ENCODE results near the gene ITPRIPL2. TPM values are rescaled to one million over a fixed set of nuclear protein-coding genes. Genes with fewer than 3 reads are reported as not detected.

Gene ITPRIPL2
- total and polyA plus RNA-seq, 2 of the 13 experiments (the other 11 are each of a cell fraction or from before 2014, with no cell fraction given): 5.9 to 12.6 TPM

DNA sequence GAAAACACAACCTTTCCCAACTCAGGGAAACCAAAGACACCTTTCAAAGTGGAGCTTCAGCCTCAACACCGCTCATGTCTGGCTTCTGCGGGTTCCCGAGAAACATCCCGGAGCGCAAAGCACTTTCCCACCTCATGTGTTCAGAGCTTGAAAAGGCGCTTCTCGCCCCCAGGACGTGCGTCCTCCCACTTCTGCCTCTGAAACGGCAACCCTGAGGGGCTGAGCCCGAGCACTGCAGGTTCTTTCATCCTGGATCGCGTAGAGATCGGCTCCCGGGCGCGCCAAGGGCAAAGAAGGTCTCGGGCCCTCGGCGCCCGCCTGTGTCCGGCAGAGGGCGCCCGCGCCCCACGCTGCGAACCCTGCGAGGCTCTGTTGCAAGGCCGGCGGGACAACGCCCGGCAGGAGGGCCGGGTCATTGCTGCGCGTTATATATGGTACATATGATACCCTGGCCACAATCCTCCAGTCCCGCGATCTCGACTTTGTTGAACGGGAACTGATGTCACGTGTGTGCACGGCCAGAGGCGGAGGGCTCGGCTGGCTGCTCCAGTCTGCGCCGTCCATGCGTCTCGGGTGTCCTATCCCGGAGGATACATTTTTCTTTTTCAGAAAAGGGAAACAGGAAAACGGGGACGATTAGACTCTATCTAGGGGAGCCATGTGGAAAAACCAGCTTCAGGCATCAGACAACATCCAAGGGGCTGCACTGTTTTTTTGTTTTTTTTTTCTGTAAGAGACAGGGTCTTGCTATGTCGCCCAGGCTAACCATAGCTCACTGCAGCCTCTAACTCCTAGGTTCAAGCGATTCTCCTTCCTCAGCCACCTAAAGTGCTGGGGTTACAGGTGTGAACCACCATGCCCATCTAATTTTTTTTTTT is 27.2 kb upstream of the ITPRIPL2 start (continued):
- TF ChIP-seq ZBTB3 (CRISPR knock-in tag; IDR thresholded peaks at IDR 0.05; ENCODE audit: borderline replicate concordance, low read depth): peak; percentile 88
- no peak for TF ChIP-seq ATAD3A (CRISPR knock-in tag; IDR thresholded peaks at IDR 0.05)
- TF ChIP-seq, protein P1, sequence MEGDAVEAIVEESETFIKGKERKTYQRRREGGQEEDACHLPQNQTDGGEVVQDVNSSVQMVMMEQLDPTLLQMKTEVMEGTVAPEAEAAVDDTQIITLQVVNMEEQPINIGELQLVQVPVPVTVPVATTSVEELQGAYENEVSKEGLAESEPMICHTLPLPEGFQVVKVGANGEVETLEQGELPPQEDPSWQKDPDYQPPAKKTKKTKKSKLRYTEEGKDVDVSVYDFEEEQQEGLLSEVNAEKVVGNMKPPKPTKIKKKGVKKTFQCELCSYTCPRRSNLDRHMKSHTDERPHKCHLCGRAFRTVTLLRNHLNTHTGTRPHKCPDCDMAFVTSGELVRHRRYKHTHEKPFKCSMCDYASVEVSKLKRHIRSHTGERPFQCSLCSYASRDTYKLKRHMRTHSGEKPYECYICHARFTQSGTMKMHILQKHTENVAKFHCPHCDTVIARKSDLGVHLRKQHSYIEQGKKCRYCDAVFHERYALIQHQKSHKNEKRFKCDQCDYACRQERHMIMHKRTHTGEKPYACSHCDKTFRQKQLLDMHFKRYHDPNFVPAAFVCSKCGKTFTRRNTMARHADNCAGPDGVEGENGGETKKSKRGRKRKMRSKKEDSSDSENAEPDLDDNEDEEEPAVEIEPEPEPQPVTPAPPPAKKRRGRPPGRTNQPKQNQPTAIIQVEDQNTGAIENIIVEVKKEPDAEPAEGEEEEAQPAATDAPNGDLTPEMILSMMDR (CRISPR knock-in tag; IDR thresholded peaks at IDR 0.05): peak; percentile 100
- TF ChIP-seq, protein P2, sequence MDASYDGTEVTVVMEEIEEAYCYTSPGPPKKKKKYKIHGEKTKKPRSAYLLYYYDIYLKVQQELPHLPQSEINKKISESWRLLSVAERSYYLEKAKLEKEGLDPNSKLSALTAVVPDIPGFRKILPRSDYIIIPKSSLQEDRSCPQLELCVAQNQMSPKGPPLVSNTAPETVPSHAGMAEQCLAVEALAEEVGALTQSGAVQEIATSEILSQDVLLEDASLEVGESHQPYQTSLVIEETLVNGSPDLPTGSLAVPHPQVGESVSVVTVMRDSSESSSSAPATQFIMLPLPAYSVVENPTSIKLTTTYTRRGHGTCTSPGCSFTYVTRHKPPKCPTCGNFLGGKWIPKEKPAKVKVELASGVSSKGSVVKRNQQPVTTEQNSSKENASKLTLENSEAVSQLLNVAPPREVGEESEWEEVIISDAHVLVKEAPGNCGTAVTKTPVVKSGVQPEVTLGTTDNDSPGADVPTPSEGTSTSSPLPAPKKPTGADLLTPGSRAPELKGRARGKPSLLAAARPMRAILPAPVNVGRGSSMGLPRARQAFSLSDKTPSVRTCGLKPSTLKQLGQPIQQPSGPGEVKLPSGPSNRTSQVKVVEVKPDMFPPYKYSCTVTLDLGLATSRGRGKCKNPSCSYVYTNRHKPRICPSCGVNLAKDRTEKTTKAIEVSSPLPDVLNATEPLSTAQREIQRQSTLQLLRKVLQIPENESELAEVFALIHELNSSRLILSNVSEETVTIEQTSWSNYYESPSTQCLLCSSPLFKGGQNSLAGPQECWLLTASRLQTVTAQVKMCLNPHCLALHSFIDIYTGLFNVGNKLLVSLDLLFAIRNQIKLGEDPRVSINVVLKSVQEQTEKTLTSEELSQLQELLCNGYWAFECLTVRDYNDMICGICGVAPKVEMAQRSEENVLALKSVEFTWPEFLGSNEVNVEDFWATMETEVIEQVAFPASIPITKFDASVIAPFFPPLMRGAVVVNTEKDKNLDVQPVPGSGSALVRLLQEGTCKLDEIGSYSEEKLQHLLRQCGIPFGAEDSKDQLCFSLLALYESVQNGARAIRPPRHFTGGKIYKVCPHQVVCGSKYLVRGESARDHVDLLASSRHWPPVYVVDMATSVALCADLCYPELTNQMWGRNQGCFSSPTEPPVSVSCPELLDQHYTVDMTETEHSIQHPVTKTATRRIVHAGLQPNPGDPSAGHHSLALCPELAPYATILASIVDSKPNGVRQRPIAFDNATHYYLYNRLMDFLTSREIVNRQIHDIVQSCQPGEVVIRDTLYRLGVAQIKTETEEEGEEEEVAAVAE (CRISPR knock-in tag; IDR thresholded peaks at IDR 0.05; ENCODE audit: borderline replicate concordance): no peak; the same call in 1 of the 2 replicates
- peak; percentile 93 for TF ChIP-seq ZNF317 (CRISPR knock-in tag; IDR thresholded peaks at IDR 0.05)
- TF ChIP-seq ZNF510 (CRISPR knock-in tag; IDR thresholded peaks at IDR 0.05; ENCODE audit: low read depth): peak; percentile 87; the same call in 1 of the 2 replicates
- TF ChIP-seq, protein P3, sequence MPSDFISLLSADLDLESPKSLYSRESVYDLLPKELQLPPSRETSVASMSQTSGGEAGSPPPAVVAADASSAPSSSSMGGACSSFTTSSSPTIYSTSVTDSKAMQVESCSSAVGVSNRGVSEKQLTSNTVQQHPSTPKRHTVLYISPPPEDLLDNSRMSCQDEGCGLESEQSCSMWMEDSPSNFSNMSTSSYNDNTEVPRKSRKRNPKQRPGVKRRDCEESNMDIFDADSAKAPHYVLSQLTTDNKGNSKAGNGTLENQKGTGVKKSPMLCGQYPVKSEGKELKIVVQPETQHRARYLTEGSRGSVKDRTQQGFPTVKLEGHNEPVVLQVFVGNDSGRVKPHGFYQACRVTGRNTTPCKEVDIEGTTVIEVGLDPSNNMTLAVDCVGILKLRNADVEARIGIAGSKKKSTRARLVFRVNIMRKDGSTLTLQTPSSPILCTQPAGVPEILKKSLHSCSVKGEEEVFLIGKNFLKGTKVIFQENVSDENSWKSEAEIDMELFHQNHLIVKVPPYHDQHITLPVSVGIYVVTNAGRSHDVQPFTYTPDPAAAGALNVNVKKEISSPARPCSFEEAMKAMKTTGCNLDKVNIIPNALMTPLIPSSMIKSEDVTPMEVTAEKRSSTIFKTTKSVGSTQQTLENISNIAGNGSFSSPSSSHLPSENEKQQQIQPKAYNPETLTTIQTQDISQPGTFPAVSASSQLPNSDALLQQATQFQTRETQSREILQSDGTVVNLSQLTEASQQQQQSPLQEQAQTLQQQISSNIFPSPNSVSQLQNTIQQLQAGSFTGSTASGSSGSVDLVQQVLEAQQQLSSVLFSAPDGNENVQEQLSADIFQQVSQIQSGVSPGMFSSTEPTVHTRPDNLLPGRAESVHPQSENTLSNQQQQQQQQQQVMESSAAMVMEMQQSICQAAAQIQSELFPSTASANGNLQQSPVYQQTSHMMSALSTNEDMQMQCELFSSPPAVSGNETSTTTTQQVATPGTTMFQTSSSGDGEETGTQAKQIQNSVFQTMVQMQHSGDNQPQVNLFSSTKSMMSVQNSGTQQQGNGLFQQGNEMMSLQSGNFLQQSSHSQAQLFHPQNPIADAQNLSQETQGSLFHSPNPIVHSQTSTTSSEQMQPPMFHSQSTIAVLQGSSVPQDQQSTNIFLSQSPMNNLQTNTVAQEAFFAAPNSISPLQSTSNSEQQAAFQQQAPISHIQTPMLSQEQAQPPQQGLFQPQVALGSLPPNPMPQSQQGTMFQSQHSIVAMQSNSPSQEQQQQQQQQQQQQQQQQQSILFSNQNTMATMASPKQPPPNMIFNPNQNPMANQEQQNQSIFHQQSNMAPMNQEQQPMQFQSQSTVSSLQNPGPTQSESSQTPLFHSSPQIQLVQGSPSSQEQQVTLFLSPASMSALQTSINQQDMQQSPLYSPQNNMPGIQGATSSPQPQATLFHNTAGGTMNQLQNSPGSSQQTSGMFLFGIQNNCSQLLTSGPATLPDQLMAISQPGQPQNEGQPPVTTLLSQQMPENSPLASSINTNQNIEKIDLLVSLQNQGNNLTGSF (CRISPR knock-in tag; IDR thresholded peaks at IDR 0.05): no peak
- TF ChIP-seq NCOR1 (IDR thresholded peaks at IDR 0.05; ENCODE audit: borderline replicate concordance, low read length): no peak
- TF ChIP-seq ZNF513 (CRISPR knock-in tag; conservative IDR thresholded peaks at IDR 0.05): peak; percentile 95; the same call in 1 of the 2 replicates
- TF ChIP-seq ATF5 (CRISPR knock-in tag; IDR thresholded peaks at IDR 0.05; ENCODE audit: low read depth): 0 out of 2 replicates have a peak, but pooled peaks have one; percentile 81

Data from HepG2 (cell line).